Measurements from ENCODE around the gene KCNT1.

KCNT1 gene

GRCh38 chr9:135678236-135679017, 23.6 kb upstream of the KCNT1 start:
- Histone ChIP-seq H3K9me3 (ENCODE audit: control insufficient read depth, insufficient read depth, low read length) (no peaks in the 10 kb centered on the region), H3K27me3 (ENCODE audit: control insufficient read depth, low read length) (no peaks in the 10 kb centered on the region), H3K4me1 (ENCODE audit: control insufficient read depth, low read length) (no peaks in the 10 kb centered on the region), H3K4me3 (ENCODE audit: low read length) (no peak overlapping the region), H4K20me1 (ENCODE audit: control insufficient read depth, insufficient read depth, low read depth, low read length) (no peaks in the 10 kb centered on the region), H3K9me2 (replicated peaks; ENCODE audit: control insufficient read depth, low read length) (no peaks in the 10 kb centered on the region), H3F3A (ENCODE audit: control insufficient read depth, insufficient read depth) (no peaks in the 10 kb centered on the region), H3K79me2 (ENCODE audit: control insufficient read depth, low read length) (no peaks in the 10 kb centered on the region), H3K36me3 (ENCODE audit: control insufficient read depth, low read length) (no peaks in the 10 kb centered on the region), H3K4me2 (ENCODE audit: low read length) (no peak overlapping the region), H3K27ac (ENCODE audit: low read depth, low read length) (no peak overlapping the region)
- TF ChIP-seq CTCF (IDR thresholded peaks at IDR 0.05; ENCODE audit: low read depth, low read length, poor library complexity, severe bottlenecking) = no peak
- TF ChIP-seq EZH2phosphoT487 (IDR thresholded peaks at IDR 0.05; ENCODE audit: borderline replicate concordance, low read length) = no peak

GRCh38 chr9:135680056-135680455, 21.9 kb upstream of the KCNT1 start:
- Histone ChIP-seq H3K9me3 (ENCODE audit: control insufficient read depth, insufficient read depth, low read length) (no peaks in the 10 kb centered on the region), H3K79me2 (ENCODE audit: control insufficient read depth, low read length) (no peaks in the 10 kb centered on the region), H3K9me2 (replicated peaks; ENCODE audit: control insufficient read depth, low read length) (no peaks in the 10 kb centered on the region), H3K4me1 (ENCODE audit: control insufficient read depth, low read length) (no peaks in the 10 kb centered on the region), H3K4me3 (ENCODE audit: low read length) (no peak overlapping the region), H3K36me3 (ENCODE audit: control insufficient read depth, low read length) (no peaks in the 10 kb centered on the region), H3K27ac (ENCODE audit: low read depth, low read length) (no peak overlapping the region), H3K27me3 (ENCODE audit: control insufficient read depth, low read length) (no peaks in the 10 kb centered on the region), H3F3A (ENCODE audit: control insufficient read depth, insufficient read depth) (no peaks in the 10 kb centered on the region), H3K4me2 (ENCODE audit: low read length) (no peak overlapping the region), H4K20me1 (ENCODE audit: control insufficient read depth, insufficient read depth, low read depth, low read length) (no peaks in the 10 kb centered on the region)
- TF ChIP-seq CTCF (IDR thresholded peaks at IDR 0.05; ENCODE audit: low read depth, low read length, poor library complexity, severe bottlenecking) (no peak), EZH2phosphoT487 (IDR thresholded peaks at IDR 0.05; ENCODE audit: borderline replicate concordance, low read length) (no peak)

- no peaks in the 10 kb centered on the region for H3F3A ChIP-seq (ENCODE audit: control insufficient read depth, insufficient read depth)
- no peaks in the 10 kb centered on the region for H3K79me2 ChIP-seq (ENCODE audit: control insufficient read depth, low read length)
- H3K27ac ChIP-seq (ENCODE audit: low read depth, low read length) = no peak overlapping the region
- no peaks in the 10 kb centered on the region for H3K36me3 ChIP-seq (ENCODE audit: control insufficient read depth, low read length)
- no peaks in the 10 kb centered on the region for H3K9me2 ChIP-seq (replicated peaks; ENCODE audit: control insufficient read depth, low read length)
- H3K4me2 ChIP-seq (ENCODE audit: low read length) = no peak overlapping the region
- TF ChIP-seq EZH2phosphoT487 (IDR thresholded peaks at IDR 0.05; ENCODE audit: borderline replicate concordance, low read length) = no peak
- TF ChIP-seq CTCF (IDR thresholded peaks at IDR 0.05; ENCODE audit: low read depth, low read length, poor library complexity, severe bottlenecking) = no peak
- no peaks in the 10 kb centered on the region for H4K20me1 ChIP-seq (ENCODE audit: control insufficient read depth, insufficient read depth, low read depth, low read length)
- no peaks in the 10 kb centered on the region for H3K4me1 ChIP-seq (ENCODE audit: control insufficient read depth, low read length)
- H3K9me3 ChIP-seq (ENCODE audit: control insufficient read depth, insufficient read depth, low read length) = no peaks in the 10 kb centered on the region
- H3K27me3 ChIP-seq (ENCODE audit: control insufficient read depth, low read length) = no peaks in the 10 kb centered on the region
- H3K4me3 ChIP-seq (ENCODE audit: low read length) = no peak overlapping the region
Observed at GRCh38 chr9:135681161-135681560, 20.8 kb upstream of the KCNT1 start.

Measured in DOHH2 (cell line).